Fibroblast of the aortic adventitia (primary cell): ENCODE data around the gene INHBC. TPM values are rescaled to one million over a fixed set of nuclear protein-coding genes. Genes with fewer than 3 reads are reported as not detected.

Experiments
- DNase-seq: peaks from one replicate; pipeline ENCODE4 v3.0.0-alpha.2; 2010; ENCODE audit warnings: low read depth
- H3K4me3 ChIP-seq: 2 replicates; pipeline ENCODE4 v1.5.1; 2011; ENCODE audit warnings: low read depth, mild to moderate bottlenecking, control low read depth, low read length, moderate library complexity
- total RNA-seq: library from RNA; depleted of rRNA; stranded (reverse); fragments of >200 nt; gene quantifications from 2 replicates; pipeline ENCODE4 v1.2.3, GENCODE V29; 2012; ENCODE audit warnings: low replicate concordance
- TF ChIP-seq, protein P1 (sequence below): IDR thresholded peaks from 2 replicates; pipeline ENCODE4 v1.5.1; 2011; ENCODE audit warnings: mild to moderate bottlenecking, low read length, control low read depth, inconsistent platforms; ENCODE audit not compliant: insufficient read depth

INHBC gene
- total RNA-seq, 1 donor = not detected

DNA sequence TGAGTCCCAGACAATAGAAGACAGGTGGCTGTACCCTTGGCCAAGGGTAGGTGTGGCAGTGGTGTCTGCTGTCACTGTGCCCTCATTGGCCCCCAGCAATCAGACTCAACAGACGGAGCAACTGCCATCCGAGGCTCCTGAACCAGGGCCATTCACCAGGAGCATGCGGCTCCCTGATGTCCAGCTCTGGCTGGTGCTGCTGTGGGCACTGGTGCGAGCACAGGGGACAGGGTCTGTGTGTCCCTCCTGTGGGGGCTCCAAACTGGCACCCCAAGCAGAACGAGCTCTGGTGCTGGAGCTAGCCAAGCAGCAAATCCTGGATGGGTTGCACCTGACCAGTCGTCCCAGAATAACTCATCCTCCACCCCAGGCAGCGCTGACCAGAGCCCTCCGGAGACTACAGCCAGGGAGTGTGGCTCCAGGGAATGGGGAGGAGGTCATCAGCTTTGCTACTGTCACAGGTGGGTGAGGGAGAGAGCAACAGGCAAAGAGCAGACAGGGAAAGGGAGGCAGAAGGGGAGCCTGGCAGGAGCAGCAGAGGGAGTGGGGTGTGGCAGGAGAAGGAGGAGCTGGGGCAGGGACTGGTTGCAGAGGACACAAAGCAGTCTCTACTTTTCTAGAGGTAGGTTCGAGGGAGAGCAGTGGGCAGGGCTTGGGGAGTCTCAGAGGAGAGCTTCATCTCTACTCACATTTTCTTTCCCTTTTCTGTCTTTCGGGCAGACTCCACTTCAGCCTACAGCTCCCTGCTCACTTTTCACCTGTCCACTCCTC, 21.0 kb downstream of the INHBC start:
- peak overlapping the region; percentile 35 for H3K4me3 ChIP-seq
- DNase-seq = no peak

DNA sequence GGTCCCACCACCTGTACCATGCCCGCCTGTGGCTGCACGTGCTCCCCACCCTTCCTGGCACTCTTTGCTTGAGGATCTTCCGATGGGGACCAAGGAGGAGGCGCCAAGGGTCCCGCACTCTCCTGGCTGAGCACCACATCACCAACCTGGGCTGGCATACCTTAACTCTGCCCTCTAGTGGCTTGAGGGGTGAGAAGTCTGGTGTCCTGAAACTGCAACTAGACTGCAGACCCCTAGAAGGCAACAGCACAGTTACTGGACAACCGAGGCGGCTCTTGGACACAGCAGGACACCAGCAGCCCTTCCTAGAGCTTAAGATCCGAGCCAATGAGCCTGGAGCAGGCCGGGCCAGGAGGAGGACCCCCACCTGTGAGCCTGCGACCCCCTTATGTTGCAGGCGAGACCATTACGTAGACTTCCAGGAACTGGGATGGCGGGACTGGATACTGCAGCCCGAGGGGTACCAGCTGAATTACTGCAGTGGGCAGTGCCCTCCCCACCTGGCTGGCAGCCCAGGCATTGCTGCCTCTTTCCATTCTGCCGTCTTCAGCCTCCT, 21.6 kb downstream of the INHBC start:
- TF ChIP-seq, protein P1, sequence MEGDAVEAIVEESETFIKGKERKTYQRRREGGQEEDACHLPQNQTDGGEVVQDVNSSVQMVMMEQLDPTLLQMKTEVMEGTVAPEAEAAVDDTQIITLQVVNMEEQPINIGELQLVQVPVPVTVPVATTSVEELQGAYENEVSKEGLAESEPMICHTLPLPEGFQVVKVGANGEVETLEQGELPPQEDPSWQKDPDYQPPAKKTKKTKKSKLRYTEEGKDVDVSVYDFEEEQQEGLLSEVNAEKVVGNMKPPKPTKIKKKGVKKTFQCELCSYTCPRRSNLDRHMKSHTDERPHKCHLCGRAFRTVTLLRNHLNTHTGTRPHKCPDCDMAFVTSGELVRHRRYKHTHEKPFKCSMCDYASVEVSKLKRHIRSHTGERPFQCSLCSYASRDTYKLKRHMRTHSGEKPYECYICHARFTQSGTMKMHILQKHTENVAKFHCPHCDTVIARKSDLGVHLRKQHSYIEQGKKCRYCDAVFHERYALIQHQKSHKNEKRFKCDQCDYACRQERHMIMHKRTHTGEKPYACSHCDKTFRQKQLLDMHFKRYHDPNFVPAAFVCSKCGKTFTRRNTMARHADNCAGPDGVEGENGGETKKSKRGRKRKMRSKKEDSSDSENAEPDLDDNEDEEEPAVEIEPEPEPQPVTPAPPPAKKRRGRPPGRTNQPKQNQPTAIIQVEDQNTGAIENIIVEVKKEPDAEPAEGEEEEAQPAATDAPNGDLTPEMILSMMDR = peak; percentile 57
- H3K4me3 ChIP-seq = no peak overlapping the region
- DNase-seq = peak; percentile 28

More for the DNA sequence above, 21.0 kb downstream of the INHBC start:
- TF ChIP-seq, protein P1 = no peak

DNA sequence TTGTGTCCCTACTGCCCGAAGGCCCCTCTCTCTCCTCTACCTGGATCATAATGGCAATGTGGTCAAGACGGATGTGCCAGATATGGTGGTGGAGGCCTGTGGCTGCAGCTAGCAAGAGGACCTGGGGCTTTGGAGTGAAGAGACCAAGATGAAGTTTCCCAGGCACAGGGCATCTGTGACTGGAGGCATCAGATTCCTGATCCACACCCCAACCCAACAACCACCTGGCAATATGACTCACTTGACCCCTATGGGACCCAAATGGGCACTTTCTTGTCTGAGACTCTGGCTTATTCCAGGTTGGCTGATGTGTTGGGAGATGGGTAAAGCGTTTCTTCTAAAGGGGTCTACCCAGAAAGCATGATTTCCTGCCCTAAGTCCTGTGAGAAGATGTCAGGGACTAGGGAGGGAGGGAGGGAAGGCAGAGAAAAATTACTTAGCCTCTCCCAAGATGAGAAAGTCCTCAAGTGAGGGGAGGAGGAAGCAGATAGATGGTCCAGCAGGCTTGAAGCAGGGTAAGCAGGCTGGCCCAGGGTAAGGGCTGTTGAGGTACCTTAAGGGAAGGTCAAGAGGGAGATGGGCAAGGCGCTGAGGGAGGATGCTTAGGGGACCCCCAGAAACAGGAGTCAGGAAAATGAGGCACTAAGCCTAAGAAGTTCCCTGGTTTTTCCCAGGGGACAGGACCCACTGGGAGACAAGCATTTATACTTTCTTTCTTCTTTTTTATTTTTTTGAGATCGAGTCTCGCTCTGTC, 22.3 kb downstream of the INHBC start:
- TF ChIP-seq, protein P1 = no peak
- H3K4me3 ChIP-seq = no peak overlapping the region
- DNase-seq = no peak

DNA sequence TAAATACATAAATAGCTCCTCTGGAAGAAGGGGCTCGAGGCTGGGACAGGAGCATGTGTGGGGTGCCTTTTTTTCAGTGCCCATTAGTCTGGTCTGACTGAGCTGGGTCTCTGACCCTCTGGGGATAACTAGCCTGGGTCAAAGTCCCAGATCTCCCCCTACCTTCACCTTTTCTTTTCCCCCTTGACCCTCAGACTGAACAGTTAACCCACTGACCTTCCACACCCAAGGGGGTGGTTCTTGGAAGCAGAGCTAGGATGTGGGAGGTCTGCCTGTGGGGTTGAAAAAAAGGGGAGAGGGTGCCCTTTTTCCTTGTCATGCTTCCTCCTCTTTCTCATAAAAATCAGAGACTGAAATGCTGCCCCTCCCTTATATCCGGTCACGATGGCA, 24.1 kb downstream of the INHBC start:
- H3K4me3 ChIP-seq = peak overlapping the region; percentile 76
- TF ChIP-seq, protein P1 = no peak
- DNase-seq = no peak

DNA sequence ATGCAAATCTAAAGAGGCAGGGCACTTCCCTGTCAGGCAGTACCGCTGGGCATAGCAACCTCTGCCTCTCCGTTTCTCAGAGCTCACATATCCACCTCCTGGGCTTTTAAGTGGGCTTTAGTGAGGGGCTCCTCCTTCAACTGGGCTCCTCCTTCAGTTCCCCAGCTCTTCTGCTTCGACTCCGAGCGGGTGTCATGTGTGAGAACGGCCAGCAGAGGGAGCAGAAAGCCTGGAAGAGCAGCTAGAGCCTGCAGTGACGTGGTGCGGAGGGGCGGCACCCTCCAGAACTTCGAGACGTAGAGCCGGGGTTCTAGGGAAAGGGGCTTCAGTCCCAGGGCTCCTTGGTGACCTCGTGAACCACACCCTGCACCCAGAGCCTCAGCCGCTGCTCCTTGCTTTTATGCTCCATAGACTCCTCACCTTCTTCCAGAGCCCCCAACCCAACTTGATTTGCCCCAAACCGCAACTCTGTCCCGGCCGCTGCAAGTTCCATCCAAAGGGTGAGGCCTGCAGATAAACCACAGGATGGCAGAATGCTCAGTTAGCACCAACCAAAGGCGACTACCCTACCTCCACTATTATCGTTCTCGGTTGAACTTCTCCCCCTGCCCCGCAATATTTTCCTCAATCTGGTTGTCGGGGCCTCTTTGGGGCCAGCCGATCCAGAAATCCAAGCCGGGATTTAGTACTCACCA, 24.6 kb downstream of the INHBC start:
- peak overlapping the region; percentile 76 for H3K4me3 ChIP-seq
- DNase-seq = peak; percentile 97
- TF ChIP-seq, protein P1 = peak; percentile 93

DNA sequence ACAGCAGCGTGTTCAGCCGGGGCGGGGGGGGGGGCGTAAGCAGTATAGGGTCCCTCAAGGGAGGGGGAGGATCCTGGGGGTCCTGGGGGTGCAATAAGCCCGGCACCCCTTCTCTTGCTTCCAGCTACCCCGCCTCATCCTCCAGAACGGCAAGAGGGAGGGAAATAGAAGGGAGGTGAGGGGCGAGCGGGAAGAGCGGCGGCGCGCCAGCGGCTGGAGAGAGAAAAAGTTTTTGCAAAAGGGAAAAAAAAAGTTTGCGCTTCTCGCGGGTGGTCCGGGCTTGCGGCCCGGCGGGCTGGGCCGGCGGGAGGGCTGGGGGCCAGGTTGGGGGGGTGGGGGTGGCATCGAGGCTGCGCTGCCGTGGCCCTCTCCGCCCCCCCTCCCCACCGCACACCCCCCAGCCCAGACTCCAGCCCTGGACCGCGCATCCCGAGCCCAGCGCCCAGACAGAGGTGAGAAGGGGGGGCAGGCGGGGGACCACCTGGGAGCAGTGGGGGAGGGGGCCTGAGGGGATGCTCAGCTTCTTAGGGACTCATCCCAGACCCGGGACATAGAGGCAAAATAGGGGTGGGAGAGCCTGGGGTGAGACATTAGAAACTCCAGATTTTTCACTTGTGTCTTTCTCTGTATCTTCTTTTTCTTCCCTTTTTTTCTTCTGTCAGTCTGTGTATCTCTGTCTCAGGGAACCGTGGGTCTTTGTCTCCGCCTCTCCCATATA, 25.3 kb downstream of the INHBC start, which contains the start of gene GLI1:
GLI1 (plus strand) TSS at position 36 of the 718 bp plus-strand sequence. CDS start 3,907 bp downstream, outside the sequence.
- peak within 1 kb of the TSS; percentile 76 for H3K4me3 ChIP-seq
- DNase-seq = no peak
- TF ChIP-seq, protein P1 = no peak
